HG03280 (cell line): ENCODE data around the gene OLIG2.

Experiments
- ATAC-seq: cut with Tn5 transposase; IDR thresholded peaks from one replicate; pipeline ENCODE4 v1.9.1; 2021; ENCODE audit warnings: mild to moderate bottlenecking, moderate library complexity; ENCODE audit not compliant: unreplicated experiment

The OLIG2 gene

DNA sequence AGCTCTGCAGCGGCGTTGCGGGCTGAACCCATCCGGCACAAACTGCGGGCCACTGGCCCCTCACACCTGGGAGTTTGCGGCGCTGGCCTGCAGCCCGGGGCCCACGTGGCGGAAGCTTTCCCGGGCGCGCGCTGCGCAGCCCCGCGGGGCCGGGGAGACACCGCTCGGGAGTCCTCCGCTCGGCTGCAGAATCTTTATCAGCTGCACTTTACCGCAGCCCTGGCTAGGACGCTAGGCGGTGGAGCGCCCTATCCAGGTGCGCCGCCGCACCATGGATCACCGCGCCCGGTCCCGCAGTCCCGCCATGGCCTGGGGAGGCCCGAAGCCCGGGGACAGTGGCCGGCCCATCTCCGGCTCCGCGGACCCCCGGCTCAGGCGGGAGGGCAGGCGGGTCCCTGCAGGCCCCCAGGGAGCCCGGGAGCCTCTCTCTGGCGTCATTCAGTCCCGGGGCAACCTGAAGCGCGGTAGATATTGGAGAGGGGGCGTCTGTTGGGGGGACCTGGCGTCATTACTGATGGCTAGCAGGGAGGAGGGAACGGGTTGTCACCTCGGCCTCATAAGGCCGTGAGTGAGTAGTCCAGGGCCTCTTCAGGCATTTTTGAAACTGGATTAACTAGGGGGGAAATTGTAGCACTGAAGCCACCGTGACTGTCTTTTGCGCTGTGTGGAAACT is 5.7 kb upstream of the OLIG2 start:
- no peak for ATAC-seq

DNA sequence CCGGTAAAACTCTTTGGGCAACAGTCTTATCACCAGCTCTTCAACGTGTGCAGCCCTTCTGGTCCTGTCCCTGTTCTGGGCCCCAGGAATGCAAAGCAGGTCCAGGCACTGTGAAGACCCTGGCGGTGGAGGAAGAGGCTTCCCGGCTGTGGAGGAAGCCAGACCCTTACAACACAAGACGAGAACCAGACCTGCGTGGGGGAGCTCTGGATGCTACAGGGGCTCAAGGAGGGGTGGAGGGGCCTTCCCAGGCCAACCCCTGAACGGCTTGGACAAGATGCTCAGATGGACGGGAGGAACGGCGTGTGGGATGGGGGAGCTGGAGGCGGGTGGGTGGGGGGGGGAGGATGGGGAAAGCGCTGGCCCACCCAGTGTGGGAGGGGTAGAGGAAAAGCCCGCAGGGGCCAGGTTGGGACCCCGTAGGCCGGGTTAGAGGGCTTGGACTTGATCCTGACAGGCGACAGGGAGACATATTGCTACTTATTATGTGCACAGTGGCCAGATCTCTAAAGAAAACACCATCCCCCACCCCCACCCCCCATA is 5.1 kb upstream of the OLIG2 start:
- ATAC-seq: no peak

GRCh38 chr21:33021150-33021549 is 4.6 kb upstream of the OLIG2 start:
- no peak for ATAC-seq

GRCh38 chr21:33021667-33022066 is 4.1 kb upstream of the OLIG2 start:
- ATAC-seq: no peak

GRCh38 chr21:33022489-33022827 is 3.3 kb upstream of the OLIG2 start:
- ATAC-seq: no peak

GRCh38 chr21:33022828-33023573 is 2.7 kb upstream of the OLIG2 start:
- no peak for ATAC-seq

DNA sequence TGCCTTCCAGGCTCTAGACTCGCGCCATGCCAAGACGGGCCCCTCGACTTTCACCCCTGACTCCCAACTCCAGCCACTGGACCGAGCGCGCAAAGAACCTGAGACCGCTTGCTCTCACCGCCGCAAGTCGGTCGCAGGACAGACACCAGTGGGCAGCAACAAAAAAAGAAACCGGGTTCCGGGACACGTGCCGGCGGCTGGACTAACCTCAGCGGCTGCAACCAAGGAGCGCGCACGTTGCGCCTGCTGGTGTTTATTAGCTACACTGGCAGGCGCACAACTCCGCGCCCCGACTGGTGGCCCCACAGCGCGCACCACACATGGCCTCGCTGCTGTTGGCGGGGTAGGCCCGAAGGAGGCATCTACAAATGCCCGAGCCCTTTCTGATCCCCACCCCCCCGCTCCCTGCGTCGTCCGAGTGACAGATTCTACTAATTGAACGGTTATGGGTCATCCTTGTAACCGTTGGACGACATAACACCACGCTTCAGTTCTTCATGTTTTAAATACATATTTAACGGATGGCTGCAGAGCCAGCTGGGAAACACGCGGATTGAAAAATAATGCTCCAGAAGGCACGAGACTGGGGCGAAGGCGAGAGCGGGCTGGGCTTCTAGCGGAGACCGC is 2.0 kb upstream of the OLIG2 start:
- no peak for ATAC-seq

DNA sequence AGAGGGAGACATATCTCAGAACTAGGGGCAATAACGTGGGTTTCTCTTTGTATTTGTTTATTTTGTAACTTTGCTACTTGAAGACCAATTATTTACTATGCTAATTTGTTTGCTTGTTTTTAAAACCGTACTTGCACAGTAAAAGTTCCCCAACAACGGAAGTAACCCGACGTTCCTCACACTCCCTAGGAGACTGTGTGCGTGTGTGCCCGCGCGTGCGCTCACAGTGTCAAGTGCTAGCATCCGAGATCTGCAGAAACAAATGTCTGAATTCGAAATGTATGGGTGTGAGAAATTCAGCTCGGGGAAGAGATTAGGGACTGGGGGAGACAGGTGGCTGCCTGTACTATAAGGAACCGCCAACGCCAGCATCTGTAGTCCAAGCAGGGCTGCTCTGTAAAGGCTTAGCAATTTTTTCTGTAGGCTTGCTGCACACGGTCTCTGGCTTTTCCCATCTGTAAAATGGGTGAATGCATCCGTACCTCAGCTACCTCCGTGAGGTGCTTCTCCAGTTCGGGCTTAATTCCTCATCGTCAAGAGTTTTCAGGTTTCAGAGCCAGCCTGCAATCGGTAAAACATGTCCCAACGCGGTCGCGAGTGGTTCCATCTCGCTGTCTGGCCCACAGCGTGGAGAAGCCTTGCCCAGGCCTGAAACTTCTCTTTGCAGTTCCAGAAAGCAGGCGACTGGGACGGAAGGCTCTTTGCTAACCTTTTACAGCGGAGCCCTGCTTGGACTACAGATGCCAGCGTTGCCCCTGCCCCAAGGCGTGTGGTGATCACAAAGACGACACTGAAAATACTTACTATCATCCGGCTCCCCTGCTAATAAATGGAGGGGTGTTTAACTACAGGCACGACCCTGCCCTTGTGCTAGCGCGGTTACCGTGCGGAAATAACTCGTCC is 1.3 kb upstream of the OLIG2 start:
- ATAC-seq: no peak

GRCh38 chr21:33025106-33025488 is 638 bp upstream of the OLIG2 start:
- no peak for ATAC-seq

- no peak for ATAC-seq
Measured at GRCh38 chr21:33026443-33026858, 716 bp downstream of the OLIG2 start.

- no peak for ATAC-seq
Measured at GRCh38 chr21:33026878-33027400, 1.2 kb downstream of the OLIG2 start.

GRCh38 chr21:33027401-33028286 is 1.9 kb downstream of the OLIG2 start:
- no peak for ATAC-seq

DNA sequence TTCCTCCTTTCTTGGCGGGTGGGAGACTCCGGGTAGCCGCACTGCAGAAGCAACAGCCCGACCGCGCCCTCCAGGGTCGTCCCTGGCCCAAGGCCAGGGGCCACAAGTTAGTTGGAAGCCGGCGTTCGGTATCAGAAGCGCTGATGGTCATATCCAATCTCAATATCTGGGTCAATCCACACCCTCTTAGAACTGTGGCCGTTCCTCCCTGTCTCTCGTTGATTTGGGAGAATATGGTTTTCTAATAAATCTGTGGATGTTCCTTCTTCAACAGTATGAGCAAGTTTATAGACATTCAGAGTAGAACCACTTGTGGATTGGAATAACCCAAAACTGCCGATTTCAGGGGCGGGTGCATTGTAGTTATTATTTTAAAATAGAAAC is 2.5 kb downstream of the OLIG2 start:
- no peak for ATAC-seq

DNA sequence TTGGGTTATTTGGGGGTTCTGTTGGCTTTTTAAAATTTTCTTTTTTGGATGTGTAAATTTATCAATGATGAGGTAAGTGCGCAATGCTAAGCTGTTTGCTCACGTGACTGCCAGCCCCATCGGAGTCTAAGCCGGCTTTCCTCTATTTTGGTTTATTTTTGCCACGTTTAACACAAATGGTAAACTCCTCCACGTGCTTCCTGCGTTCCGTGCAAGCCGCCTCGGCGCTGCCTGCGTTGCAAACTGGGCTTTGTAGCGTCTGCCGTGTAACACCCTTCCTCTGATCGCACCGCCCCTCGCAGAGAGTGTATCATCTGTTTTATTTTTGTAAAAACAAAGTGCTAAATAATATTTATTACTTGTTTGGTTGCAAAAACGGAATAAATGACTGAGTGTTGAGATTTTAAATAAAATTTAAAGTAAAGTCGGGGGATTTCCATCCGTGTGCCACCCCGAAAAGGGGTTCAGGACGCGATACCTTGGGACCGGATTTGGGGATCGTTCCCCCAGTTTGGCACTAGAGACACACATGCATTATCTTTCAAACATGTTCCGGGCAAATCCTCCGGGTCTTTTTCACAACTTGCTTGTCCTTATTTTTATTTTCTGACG is 3.1 kb downstream of the OLIG2 start:
- no peak for ATAC-seq

DNA sequence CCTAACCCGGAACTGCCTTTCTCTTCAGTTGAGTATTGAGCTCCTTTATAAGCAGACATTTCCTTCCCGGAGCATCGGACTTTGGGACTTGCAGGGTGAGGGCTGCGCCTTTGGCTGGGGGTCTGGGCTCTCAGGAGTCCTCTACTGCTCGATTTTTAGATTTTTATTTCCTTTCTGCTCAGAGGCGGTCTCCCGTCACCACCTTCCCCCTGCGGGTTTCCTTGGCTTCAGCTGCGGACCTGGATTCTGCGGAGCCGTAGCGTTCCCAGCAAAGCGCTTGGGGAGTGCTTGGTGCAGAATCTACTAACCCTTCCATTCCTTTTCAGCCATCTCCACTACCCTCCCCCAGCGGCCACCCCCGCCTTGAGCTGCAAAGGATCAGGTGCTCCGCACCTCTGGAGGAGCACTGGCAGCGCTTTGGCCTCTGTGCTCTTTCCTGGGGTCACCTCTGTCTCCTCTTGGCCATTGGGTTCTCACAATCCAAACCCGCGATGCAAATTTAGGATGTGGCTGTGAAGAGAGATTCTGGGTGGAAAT is 3.7 kb downstream of the OLIG2 start:
- no peak for ATAC-seq

GRCh38 chr21:33029975-33030461 is 4.3 kb downstream of the OLIG2 start:
- ATAC-seq: no peak

- ATAC-seq: no peak
Measured at GRCh38 chr21:33030633-33031032, 4.9 kb downstream of the OLIG2 start.

- ATAC-seq: no peak
Measured at GRCh38 chr21:33031152-33031911, 5.6 kb downstream of the OLIG2 start.
